PC-3 (cell line): ENCODE results near the gene TNS3. TPM values are rescaled to one million over a fixed set of nuclear protein-coding genes. Genes with fewer than 3 reads are reported as not detected.

Experiments
- ATAC-seq: fragments of 200-7000 bp; cut with Tn5 transposase; 2 replicates; pipeline ENCODE4 v1.9.1; 2020; ENCODE audit warnings: mild to moderate bottlenecking, moderate library complexity
- BruUV-seq: library from RNA; stranded (reverse); fragments of 400-500 nt; replicated peaks from 2 replicates; lab custom pipeline; 2021; lab: Mats Ljungman, UMichigan
- CTCF ChIA-PET: fragments of 300-600 bp; sonication (Branson Sonifier 250); formaldehyde crosslinking; loops from one replicate; lab custom pipeline; 2022; ENCODE audit warnings: antibody characterized with exemption; lab: Charles Lee
- POLR2A ChIA-PET: fragments of 300-600 bp; sonication (Branson Sonifier 250); formaldehyde crosslinking; loops from one replicate; lab custom pipeline; 2022; ENCODE audit warnings: antibody characterized with exemption; ENCODE audit not compliant: unreplicated experiment; lab: Charles Lee
- DNase-seq: peaks from one replicate; pipeline ENCODE4 v3.0.0-alpha.2; 2015
- H2AFZ ChIP-seq: fragments of 300-600 bp; sonication (generic); 2 replicates; pipeline ENCODE4 v1.6.0; 2016; ENCODE audit warnings: antibody characterized with exemption, low read length
- H3F3A ChIP-seq: fragments of 300-600 bp; sonication (generic); one replicate; pipeline ENCODE4 v1.6.0; 2017; ENCODE audit warnings: antibody characterized with exemption, low read length, control low read depth, mild to moderate bottlenecking; ENCODE audit not compliant: unreplicated experiment
- H3K27ac ChIP-seq: fragments of 300-600 bp; sonication (generic); 2 replicates; pipeline ENCODE4 v1.5.1; 2016; ENCODE audit warnings: mild to moderate bottlenecking, low read length
- H3K27me3 ChIP-seq: fragments of 300-600 bp; sonication (generic); 2 replicates; pipeline ENCODE4 v1.6.1; 2016; ENCODE audit warnings: low read length, mixed read lengths
- H3K36me3 ChIP-seq: fragments of 300-600 bp; sonication (generic); 2 replicates; pipeline ENCODE4 v1.6.1; 2016; ENCODE audit warnings: low read depth, mixed run types, low read length, mixed read lengths
- H3K4me1 ChIP-seq: fragments of 300-600 bp; sonication (generic); 2 replicates; pipeline ENCODE4 v1.5.1; 2016; ENCODE audit warnings: low read length; ENCODE audit not compliant: insufficient read depth
- H3K4me2 ChIP-seq: fragments of 300-600 bp; sonication (generic); 2 replicates; pipeline ENCODE4 v1.6.0; 2016; ENCODE audit warnings: low read length
- H3K4me3 ChIP-seq: fragments of 300-600 bp; sonication (generic); 2 replicates; pipeline ENCODE4 v1.5.1; 2016; ENCODE audit warnings: mild to moderate bottlenecking, low read length, mixed read lengths
- H3K79me2 ChIP-seq: fragments of 300-600 bp; sonication (generic); 2 replicates; pipeline ENCODE4 v1.6.1; 2017; ENCODE audit warnings: low read length, mixed read lengths
- H3K9ac ChIP-seq: fragments of 300-600 bp; sonication (generic); 2 replicates; pipeline ENCODE4 v1.6.0; 2016; ENCODE audit warnings: mild to moderate bottlenecking, low read length
- H3K9me2 ChIP-seq: fragments of 300-600 bp; sonication (generic); replicated peaks from 2 replicates; pipeline ENCODE4 v1.6.1; 2016; ENCODE audit warnings: mixed run types, low read length, mixed read lengths
- H3K9me3 ChIP-seq: fragments of 300-600 bp; sonication (generic); 2 replicates; pipeline ENCODE4 v1.6.1; 2016; ENCODE audit warnings: low read length, mixed read lengths
- H4K20me1 ChIP-seq: fragments of 300-600 bp; sonication (generic); 2 replicates; pipeline ENCODE4 v1.6.1; 2016; ENCODE audit warnings: low read length, mixed read lengths
- EZH2 ChIP-seq: fragments of 300-600 bp; sonication (generic); IDR thresholded peaks from one replicate; pipeline ENCODE4 v1.6.1; 2017; ENCODE audit warnings: antibody characterized with exemption, mild to moderate bottlenecking, low read length; ENCODE audit not compliant: unreplicated experiment
- EZH2phosphoT487 ChIP-seq: fragments of 300-600 bp; sonication (generic); IDR thresholded peaks from 2 replicates; pipeline ENCODE4 v1.6.1; 2018; ENCODE audit warnings: mild to moderate bottlenecking, antibody characterized with exemption, low read length, borderline replicate concordance
- intact Hi-C: fragments of 100-400 bp; cut with micrococcal nuclease; formaldehyde crosslinking; loops from 2 replicates; pipeline ENCODE4 v1.9.0; 2023
- total RNA-seq: library from RNA; depleted of rRNA; stranded (reverse); fragments of >200 nt; gene quantifications from 2 replicates; pipeline ENCODE4 v1.2.3, GENCODE V29; 2014
- TF ChIP-seq, protein P1 (sequence below): fragments of 300-600 bp; sonication (generic); conservative IDR thresholded peaks from 2 replicates; pipeline ENCODE4 v1.5.1; 2017; ENCODE audit warnings: antibody characterized with exemption, low read depth, mild to moderate bottlenecking, low read length

TNS3 gene
- total RNA-seq, 1 experiment from 2014 or later = 72.3 TPM

- H3K9me3 ChIP-seq = no peaks in the 10 kb centered on the region
- H3K27me3 ChIP-seq = no peaks in the 10 kb centered on the region
- intact Hi-C loops = no loop called here
- no peaks in the 10 kb centered on the region for H3K4me1 ChIP-seq
- peaks cover 30% of the 10 kb centered on the region for H3K36me3 ChIP-seq
- H3K4me3 ChIP-seq = no peak overlapping the region
- DNase-seq (no peak), ATAC-seq (no peak)
- no peaks in the 10 kb centered on the region for H4K20me1 ChIP-seq
- ChIA-PET CTCF (interaction anchor here (0.6 kb wide), 1 partner anchor 18 kb away, joined by 5 read pairs; no protein-coding TSS in a partner anchor), POLR2A (no interaction called here)
- no peak overlapping the region for H3K9ac ChIP-seq
- no peak overlapping the region for H3K27ac ChIP-seq
- TF ChIP-seq EZH2phosphoT487 (no peak), EZH2 (no peak)
- TF ChIP-seq, protein P1, sequence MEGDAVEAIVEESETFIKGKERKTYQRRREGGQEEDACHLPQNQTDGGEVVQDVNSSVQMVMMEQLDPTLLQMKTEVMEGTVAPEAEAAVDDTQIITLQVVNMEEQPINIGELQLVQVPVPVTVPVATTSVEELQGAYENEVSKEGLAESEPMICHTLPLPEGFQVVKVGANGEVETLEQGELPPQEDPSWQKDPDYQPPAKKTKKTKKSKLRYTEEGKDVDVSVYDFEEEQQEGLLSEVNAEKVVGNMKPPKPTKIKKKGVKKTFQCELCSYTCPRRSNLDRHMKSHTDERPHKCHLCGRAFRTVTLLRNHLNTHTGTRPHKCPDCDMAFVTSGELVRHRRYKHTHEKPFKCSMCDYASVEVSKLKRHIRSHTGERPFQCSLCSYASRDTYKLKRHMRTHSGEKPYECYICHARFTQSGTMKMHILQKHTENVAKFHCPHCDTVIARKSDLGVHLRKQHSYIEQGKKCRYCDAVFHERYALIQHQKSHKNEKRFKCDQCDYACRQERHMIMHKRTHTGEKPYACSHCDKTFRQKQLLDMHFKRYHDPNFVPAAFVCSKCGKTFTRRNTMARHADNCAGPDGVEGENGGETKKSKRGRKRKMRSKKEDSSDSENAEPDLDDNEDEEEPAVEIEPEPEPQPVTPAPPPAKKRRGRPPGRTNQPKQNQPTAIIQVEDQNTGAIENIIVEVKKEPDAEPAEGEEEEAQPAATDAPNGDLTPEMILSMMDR = no peak
- H3K4me2 ChIP-seq = no peak overlapping the region
- BruUV-seq = no TSS peak
- H2AFZ ChIP-seq = no peak overlapping the region
- H3K9me2 ChIP-seq = no peaks in the 10 kb centered on the region
- H3K79me2 ChIP-seq = no peaks in the 10 kb centered on the region
- H3F3A ChIP-seq = no peaks in the 10 kb centered on the region
Measured at GRCh38 chr7:47314728-47315607, 266.9 kb downstream of the TNS3 start.

DNA sequence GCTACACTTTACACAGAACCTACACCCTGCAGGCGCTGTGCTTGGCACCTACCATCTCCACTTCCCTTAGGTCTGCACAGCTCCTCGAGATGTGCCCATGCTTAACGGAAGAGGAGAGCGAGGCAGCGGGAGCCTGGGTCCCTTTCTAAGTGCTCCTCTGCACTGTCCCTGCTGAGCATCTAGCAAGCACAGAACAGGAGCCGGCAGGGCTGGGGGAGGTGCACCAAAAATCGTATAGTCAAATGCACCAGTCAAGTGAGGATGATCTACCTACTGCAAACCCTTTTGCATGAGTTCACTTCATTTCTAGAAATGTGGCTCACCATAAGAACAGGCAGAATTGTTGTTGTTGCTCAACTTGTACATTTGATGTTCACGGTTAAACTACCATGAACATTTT is 267.7 kb downstream of the TNS3 start:
- Histone ChIP-seq H3K9ac (no peak overlapping the region), H3F3A (no peaks in the 10 kb centered on the region), H3K4me1 (no peaks in the 10 kb centered on the region), H3K9me2 (no peaks in the 10 kb centered on the region), H3K79me2 (no peaks in the 10 kb centered on the region), H2AFZ (no peak overlapping the region), H3K36me3 (peaks cover 29% of the 10 kb centered on the region), H3K4me3 (no peak overlapping the region), H3K27me3 (no peaks in the 10 kb centered on the region), H3K27ac (no peak overlapping the region), H3K9me3 (no peaks in the 10 kb centered on the region), H4K20me1 (no peaks in the 10 kb centered on the region), H3K4me2 (no peak overlapping the region)
- BruUV-seq = no TSS peak
- CTCF ChIA-PET = no interaction called here
- TF ChIP-seq, protein P1 = no peak
- TF ChIP-seq EZH2phosphoT487 = no peak
- no peak for TF ChIP-seq EZH2
- intact Hi-C loops = no loop called here
- ATAC-seq (no peak), DNase-seq (no peak)
- POLR2A ChIA-PET = no interaction called here

- intact Hi-C loops = no loop called here
- Histone ChIP-seq H3K4me1 (no peaks in the 10 kb centered on the region), H2AFZ (no peak overlapping the region), H3K36me3 (peaks cover 24% of the 10 kb centered on the region), H3K9me2 (no peaks in the 10 kb centered on the region), H3F3A (no peaks in the 10 kb centered on the region), H3K9ac (no peak overlapping the region), H4K20me1 (no peaks in the 10 kb centered on the region), H3K79me2 (no peaks in the 10 kb centered on the region), H3K4me2 (no peak overlapping the region), H3K27me3 (no peaks in the 10 kb centered on the region), H3K9me3 (no peaks in the 10 kb centered on the region), H3K4me3 (no peak overlapping the region), H3K27ac (no peak overlapping the region)
- ATAC-seq (no peak), DNase-seq (no peak)
- BruUV-seq = no TSS peak
- TF ChIP-seq EZH2 = no peak
- ChIA-PET POLR2A (no interaction called here), CTCF (no interaction called here)
Measured at GRCh38 chr7:47313564-47313963, 268.3 kb downstream of the TNS3 start.
